ENCODE data around the gene OR2A5.

The OR2A5 gene

GRCh38 chr7:144102041-144102440 is 53.3 kb downstream of the OR2A5 start:
- DNase-seq (no peak), ATAC-seq (replicated peaks) (no peak)
- H3K36me3 Mint-ChIP-seq (ENCODE audit: insufficient read depth), result no peaks in the 10 kb centered on the region
- H3K4me3 Mint-ChIP-seq, result no peak overlapping the region
- no peak overlapping the region for H3K27ac Mint-ChIP-seq
- no peaks in the 10 kb centered on the region for H3K4me1 Mint-ChIP-seq (ENCODE audit: low read depth in 2 of 2)
- peaks cover 32 to 41% of the 10 kb centered on the region in 2 donors for H3K27me3 Mint-ChIP-seq
- no peaks in the 10 kb centered on the region for H3K9me3 Mint-ChIP-seq

- no peaks in the 10 kb centered on the region for H3K9me3 Mint-ChIP-seq
- no peaks in the 10 kb centered on the region for H3K4me1 Mint-ChIP-seq (ENCODE audit: low read depth in 2 of 2)
Observed at GRCh38 chr7:144105211-144105610, 56.5 kb downstream of the OR2A5 start.

More at GRCh38 chr7:144105211-144105610, 56.5 kb downstream of the OR2A5 start:
- Mint-ChIP-seq H3K27me3 (peaks cover 37 to 46% of the 10 kb centered on the region in 2 donors), H3K27ac (no peak overlapping the region), H3K4me3 (no peak overlapping the region), H3K36me3 (ENCODE audit: insufficient read depth) (no peaks in the 10 kb centered on the region)
- no peak for ATAC-seq (replicated peaks)
- DNase-seq, result no peak
